ENCODE measurements around the gene MRPL18.
"Not testable (repeated sequence)": the region's sequence is repeated elsewhere in the genome, so short reads cannot be mapped to it uniquely, and the experiment has no call there.

The MRPL18 gene

DNA sequence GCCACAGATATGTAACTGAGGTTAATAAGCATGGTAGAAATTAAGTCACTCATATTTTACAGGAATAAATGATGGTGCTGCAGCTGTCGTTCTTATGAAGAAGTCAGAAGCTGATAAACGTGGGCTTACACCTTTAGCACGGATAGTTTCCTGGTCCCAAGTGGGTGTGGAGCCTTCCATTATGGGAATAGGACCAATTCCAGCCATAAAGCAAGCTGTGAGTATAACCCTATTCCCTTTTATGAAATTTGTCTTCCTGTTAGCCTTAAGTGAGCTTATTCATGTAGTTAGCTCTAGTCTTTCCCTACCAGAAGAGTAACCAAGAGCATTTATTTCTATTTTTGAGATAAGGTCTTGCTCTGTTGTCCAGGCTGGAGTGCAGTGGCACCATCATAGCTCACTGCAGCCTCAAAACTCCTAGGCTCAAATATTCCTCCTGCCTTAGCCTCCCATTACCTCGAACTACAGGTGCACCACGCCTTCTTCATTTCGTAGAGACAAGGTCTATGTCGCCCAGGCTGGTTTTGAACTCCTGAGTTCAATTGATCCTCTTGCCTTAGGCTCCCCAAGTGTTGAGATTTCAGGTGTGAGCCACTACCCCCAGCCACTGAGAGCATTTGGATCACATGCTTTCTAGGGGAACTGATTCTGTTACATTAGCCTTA, 12.9 kb upstream of the MRPL18 start:
- DNase-seq: no peak

DNA sequence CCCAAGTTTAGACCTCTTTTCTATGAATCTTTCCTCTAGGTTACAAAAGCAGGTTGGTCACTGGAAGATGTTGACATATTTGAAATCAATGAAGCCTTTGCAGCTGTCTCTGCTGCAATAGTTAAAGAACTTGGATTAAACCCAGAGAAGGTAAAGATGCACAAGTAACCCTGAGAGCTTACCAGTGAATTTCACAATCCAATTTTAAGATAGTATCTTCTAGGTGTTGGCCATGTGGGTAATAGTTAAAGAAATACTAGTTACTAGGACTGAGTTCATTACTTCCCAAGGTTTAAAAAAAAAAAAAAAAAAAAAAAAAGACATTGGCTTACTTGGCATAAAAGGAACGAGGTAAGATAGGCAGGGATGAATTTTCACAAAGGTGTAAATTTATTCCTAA, 12.1 kb upstream of the MRPL18 start:
- no peak for DNase-seq

DNA sequence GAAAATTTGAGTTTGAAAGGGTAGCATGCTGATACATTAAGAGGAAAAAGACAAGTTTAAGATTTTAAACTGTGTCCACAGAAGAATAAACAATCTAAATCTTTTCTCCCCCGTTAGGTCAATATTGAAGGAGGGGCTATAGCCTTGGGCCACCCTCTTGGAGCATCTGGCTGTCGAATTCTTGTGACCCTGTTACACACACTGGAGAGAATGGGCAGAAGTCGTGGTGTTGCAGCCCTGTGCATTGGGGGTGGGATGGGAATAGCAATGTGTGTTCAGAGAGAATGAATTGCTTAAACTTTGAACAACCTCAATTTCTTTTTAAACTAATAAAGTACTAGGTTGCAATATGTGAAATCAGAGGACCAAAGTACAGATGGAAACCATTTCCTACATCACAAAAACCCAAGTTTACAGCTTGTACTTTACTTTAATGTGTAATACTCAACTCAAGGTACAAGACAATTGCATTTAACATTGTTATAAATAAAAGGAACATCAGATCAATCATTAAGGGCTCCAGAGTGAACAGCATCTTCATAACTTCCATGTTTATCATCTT, 11.6 kb upstream of the MRPL18 start:
- no peak for DNase-seq

DNA sequence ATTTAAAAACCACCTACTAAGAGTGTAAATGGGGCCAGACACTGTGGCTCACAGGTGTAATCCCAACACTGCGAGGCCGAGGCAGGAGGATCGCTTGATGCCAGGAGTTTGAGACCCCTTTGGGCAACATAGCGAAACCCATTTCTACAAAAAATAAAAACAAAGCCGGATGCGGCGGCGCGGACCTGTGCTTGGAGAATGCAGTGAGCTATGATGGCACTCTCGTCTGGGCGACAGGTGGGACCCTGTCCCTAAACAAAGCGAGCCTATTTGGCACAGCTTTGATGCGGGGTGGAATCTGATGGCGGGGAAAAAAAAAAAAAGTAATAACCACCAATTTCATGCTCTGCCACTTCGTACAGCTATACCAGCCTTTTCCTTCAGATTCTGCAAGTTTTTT, 2.0 kb upstream of the MRPL18 start:
- no peak for DNase-seq

DNA sequence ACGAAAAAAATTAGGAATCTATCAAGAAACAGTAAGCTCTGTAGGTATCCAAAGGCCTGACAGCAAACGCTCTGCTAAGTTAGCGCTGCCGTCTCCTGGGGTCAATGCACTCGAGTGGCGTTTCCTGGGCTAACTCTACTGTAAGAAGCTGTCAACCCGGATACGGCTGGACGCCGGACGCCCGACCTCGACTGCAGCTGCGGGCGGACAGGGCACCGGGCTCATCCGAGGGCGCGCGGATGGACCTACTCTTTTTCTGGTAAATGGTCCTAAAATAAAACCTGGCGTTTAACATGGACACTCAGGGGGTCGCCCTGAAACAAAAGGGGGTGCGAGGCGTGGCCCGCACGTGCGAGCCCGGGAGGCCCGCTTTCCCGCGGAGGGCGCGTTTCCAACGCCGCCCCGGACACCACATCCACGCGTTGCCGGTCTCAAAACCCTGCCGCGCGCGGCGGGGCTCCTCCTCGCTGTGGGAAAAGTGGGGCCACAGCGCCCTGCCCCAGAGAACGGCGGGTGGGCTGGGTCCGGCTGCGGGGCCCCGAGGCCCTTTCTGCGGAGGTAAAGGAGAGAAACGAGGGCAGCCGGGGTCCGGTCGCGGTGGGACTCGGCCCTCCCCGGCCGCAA, 1.4 kb upstream of the MRPL18 start:
- DNase-seq: peak; percentile 25

DNA sequence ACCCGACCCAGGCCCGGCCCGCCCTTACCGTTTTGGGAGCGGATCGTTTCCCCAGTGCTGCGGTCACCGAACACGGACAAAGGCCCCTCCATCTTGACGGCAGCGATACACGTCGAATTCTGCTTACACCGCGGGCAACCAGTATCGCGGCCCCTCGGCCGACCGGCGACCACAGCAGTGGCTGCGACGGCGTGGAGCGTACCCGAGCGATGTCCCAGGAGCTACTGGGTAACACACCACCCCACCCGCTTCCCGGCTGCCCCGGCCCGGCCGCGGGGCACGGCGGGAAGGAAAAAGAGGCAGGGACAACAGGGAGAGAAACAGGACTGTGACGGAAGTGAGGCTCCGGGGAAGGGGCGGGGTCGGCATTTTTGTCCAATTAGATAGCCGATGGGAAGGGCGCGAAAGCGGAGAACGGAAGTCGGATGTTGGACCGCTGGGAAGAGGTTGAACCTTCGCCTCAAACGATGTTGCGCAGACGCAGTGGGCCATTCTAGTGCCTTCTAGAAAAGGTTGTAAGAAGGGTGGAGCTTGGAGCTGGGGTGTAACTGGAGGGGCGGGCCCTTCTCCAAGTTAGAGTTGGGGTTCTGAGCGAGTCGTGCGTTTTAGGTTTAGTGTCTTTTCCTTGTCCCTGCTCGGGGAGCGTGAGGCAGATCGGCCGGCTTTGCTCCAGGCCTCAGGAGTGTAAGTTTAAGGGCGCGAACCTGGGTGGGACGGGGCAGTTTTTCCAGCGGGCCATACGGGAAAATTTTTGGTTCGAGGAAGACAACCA, 704 bp upstream of the MRPL18 start, which contains the start of gene TCP1:
Gene TCP1 (minus strand): TSS at position 226 of the 772 bp plus-strand sequence. CDS start 134 bp downstream, at position 92.
- peak; percentile 100 for DNase-seq

DNA sequence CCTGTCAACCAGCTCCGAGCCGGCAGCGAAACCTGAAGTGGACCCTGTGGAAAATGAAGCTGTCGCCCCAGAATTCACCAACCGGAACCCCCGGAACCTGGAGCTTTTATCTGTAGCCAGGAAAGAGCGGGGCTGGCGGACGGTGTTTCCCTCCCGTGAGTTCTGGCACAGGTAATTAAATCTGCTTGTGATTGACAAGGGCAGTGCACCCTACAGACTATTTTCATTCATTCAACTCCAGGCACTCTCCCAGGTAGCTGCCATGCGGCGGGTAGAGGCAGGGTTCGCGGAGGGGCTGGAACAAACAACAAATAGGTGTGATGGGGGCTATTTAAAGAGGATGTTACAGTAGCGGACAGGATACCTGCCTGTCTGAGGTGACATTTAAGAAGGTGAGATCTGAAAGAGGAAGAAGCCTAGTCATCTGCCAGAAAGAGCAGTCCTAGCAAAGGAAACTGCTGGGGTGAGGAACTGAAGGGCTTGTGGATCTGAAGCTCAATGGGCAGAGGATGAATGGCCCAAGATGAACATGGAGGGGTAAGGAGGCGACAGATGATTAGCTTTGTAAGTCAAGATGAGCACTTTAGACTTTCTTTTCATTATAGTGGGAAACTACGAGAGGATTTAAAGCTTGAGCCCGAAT, 810 bp downstream of the MRPL18 start:
- DNase-seq: no peak

DNA sequence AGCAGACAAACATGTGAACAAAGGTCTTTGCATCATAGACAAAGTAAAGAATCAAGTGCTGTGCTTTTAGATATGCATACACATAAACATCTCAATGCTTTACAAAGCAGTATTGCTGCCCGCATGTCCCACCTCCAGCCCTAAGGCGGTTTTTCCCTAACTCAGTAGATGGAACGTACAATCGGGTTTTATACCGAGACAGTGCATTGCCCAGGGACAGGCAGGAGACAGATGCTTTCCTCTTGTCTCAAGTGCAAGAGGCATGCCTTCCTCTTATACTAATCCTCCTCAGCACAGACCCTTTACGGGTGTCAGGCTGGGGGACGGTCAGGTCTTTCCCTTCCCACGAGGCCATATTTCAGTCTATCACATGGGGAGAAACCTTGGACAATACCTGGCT, 4.7 kb downstream of the MRPL18 start:
- not testable (repeated sequence) for DNase-seq

DNA sequence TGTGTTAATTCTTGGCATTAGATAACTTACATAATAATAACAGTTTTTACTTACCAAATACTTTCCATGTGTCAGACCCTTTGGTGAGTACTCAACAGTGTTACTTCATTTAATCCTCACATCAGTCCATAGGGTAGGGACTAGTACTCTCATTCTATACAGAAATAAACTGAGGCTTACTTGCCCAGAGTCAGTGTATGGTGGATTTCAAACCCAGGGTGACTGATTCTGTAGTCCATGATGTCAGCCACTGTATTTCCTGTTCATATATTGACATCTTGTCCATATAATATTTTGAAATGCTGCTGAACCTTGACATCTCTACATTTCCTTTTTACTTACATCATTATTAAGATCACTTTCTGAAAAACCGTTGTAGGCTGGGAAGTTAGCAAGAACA, 7.3 kb downstream of the MRPL18 start:
- DNase-seq: no peak

DNA sequence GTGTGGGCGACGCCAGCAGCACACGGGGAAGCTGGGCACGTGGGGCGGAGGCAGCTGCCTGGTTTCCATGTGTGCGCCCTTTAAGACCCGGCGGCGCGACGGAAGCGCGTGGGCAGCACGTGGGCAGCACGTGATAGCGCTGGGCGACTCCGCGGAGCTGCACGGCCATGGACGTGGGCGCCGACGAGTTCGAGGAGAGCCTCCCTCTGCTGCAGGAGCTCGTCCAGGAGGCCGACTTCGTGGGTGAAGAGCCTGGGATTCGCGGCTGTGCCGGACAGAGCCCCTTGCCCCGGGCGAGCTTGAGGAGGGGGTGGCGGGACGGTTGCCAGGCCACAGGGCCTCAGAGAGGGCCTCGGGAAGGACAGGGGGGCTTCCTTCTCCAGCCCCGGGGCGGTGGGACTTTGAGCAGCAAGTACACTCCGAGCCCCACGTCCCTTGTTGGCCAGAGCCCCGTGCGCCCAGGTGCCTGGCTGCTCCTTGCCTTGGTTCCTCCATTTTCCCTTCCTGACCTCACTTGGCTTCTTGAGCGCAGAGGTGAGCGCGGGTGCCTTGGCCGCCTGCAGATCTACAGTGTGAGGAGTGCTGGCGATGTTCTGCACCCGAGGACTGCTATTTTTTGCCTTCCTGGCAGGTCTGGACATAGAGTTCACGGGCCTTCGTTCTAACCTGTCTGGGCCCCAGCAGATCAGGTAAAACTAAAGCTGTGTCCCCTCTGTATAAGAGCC, 10.0 kb downstream of the MRPL18 start, which contains the start of gene PNLDC1:
Gene PNLDC1 (plus strand): TSS at position 136 of the 725 bp plus-strand sequence. CDS start 32 bp downstream, at position 168.
- DNase-seq: no peak

DNA sequence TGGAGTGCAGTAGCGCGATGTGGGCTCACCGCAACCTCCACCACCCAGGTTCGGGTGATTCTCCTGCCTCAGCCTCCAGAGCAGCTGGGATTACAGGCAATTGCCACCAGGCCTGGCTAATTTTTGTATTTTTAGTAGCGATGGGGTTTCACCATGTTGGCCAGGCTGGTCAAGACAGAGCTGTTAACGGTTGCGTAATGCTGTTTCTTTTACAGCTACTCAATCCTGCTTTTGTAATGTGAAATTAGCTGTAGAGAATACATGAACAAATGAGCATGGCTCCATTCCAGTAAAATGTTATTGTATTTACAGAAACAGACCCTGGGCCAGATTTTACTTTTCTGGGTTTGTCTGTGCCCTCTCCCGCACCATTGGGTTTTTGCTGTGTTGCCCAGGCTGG, 11.7 kb downstream of the MRPL18 start:
- DNase-seq: no peak

DNA sequence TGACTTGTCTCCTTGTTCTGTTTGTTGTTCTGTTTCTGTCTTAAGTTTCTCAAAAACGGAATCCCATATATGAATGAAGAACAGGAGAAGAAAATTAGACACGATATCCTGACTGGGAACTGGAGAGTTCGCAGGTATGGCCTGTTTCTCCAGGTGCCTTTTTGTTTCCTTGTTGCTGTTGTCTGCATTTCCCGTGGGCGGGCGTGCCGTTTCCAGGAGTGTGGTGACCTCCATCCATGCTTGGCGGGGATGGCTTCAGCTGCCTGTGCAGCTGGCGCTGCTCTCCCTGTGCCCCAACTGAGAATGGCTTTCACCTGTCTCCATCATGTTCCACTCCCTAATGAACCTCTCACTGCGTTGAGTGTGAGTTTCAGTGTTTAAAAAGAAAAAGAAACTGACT, 14.2 kb downstream of the MRPL18 start:
- no peak for DNase-seq

DNA sequence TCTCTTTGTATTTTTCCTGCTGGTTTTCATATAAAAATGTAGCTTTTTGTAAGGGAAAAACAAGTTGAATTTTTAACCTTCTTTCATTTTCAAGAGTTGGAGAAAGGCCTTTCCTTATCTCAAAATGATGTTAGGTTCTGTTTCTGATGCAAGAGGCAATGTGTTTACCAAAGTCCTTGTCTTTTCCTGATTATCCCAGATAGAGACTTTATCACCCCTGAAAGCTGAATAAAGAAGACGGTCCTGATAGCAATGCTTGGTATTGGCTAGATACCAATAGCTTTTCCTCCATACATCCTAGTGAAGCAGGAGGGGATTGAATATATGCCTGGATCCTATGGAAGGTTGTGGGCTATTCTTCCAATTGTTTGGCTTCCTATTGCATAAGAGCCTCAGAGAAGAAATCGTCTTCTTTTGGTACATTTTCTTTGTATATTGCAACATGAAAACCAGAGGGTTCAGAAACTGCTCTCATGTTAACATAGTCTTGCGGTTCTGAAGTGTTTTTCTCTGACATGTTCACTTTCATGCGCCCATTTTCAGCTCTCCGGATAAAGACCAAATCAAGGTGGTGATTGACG, 15.3 kb downstream of the MRPL18 start:
- DNase-seq: no peak

DNA sequence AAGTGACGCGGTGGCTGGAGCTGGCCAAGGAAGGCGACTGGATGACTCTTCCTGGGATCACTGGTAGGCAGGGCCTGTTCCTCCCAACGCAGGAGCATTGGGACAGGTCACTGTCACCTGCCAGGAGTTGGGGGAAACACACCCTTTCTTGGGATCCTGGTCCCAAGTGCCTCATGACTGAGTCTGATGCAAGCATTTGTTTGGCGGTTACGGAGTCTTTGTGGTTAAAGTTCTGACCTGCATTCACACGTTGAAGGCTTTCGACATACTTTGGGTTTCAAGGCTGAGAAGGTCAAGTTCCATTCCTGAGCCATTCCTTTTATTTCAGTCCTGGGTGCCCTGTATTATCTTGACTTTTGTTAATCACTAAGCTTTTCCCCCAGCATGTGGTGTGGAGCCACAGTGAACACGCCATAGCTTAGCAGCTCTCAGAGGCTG, 15.8 kb downstream of the MRPL18 start:
- no peak for DNase-seq

DNA sequence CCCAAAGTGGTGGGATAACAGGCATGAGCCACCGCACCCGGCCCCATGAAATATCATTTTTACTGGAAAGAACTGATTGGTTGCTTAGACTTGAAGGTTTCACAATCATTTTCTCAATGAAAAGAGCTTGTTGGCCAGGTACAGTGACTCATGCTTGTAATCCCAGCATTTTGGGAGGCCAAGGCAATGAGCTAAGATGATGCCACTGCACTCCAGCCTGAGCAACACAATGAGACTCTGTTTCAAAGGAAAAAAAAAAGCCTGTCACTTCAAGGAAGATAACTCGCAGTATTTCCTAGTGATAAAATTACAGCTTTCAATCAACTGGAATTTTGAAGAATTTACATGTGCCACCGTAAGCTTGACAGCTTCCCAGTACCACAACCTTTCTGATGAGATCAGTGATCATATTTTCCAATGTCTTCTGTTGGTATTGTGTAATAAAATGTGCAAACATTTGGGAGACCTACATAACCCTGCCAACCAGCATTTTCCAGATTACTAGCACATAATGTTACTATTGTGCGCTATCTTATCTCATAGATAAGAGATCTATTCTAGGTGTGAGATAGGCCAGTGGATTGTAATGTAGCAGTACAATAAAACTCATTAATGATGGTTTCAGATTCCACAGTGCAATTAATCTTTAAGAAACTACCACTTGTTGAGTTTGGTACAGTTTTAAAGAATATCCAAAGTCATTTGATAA, 17.0 kb downstream of the MRPL18 start:
- DNase-seq: no peak

DNA sequence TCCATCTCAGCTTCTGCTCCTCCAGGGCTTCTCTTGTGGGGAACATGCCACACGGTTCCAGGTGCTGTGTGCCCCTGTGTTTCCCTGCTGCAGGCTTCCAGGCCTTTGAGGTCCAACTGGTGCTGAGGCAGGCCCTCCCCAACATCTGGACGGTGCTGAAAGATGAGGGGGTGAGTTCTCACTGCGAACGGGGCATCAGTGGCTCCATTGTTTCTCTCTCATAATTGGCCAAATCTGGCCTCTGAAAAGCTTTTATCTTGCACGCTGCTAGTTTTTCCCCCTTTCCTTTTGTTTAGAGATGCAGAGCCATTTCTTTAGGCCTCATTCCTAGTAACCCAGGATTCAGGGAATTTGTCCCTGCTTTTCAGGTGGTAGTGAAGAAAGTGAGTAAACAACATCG, 18.4 kb downstream of the MRPL18 start:
- no peak for DNase-seq

DNA sequence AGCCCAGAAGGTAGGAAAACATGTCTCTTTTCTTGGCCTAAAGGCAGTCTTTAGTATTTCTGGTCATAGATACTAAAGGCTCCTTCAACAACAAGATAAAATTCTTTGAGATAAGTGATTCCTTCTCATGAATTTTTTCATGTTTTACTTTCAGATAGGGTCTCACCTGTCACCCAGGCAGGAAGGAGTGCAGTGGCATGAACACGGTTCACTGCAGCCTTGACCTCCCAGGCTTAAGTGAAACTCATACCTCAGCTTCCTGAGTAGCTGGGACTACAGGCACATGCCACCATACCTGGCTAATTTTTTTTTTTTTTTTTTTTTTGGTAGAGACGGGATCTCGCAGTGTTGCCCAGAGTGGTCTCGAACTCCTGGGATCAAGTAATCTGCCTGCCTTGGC, 18.9 kb downstream of the MRPL18 start:
- no peak for DNase-seq

DNA sequence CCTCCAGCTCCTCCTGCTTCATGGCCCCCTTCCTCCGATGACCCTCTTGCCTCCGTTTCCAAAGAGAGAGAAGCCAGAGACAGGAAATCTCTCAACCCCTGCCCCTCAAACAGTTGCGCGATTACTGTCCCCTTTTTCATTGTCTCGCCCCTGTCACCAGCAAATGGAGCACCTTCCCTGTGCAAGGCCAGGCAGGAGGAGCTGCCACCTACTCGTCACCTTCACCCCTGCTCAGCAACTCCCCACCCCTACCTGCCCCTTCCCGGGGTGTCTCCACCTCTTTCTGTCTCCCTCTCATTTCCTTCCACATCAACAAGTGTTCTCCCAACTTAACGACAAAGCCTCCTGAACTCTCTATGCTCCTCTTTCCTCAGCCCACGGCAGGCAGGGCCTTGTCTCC, 23.5 kb downstream of the MRPL18 start:
- no peak for DNase-seq

DNA sequence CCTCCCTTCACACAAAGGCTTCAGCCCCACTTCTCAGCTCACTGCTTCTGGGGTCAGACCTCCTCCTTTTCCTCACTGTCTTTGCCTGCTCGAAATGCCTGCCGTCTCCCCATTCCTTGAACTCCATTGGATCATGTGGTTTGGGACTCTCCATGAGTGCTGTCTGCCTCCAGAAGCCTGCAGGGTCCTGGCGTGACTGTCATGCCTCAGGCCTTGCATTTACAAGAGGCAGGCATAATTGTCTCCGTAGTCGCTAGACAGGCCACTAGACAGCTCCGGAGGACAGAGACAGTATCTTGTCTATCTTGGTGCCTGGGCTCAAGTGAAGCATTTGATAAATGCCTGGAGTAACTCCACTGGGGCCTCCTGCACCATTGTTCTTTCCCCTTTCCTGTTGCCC, 25.1 kb downstream of the MRPL18 start:
- no peak for DNase-seq

DNA sequence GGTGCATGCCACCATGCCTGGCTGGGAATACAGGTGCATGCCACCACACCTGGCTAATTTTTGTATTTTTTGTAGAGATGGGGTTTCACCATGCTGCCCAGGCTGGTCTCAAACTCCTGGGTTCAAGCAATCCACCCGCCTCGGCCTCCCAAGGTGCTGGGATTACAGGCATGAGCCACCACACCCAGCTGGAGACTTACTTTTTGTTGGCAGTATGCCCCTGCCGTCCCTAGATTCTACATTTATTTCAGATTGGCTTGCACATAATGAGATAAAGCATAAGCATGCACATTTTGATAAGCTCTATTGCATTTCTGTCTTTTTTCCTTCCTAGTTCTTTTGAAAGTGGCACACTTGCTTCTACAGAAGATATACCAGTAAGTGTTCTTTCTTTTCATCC, 26.5 kb downstream of the MRPL18 start:
- not testable (repeated sequence) for DNase-seq

Data from fibroblast of skin of right biceps (primary cell).